Dermis blood vessel endothelial cell (primary cell): Measurements from ENCODE around the gene SNAP23. TPM values are rescaled to one million over a fixed set of nuclear protein-coding genes. Genes with fewer than 3 reads are reported as not detected.

Source experiments
- DNase-seq: peaks from one replicate; pipeline ENCODE4 v3.0.0; 2010
- total RNA-seq: library from RNA; depleted of rRNA; stranded (reverse); fragments of >200 nt; gene quantifications from 2 replicates; pipeline ENCODE4 v1.2.3, GENCODE V29; 2014

Gene SNAP23
- total RNA-seq = 181 and 203 TPM in 2 replicates

DNA sequence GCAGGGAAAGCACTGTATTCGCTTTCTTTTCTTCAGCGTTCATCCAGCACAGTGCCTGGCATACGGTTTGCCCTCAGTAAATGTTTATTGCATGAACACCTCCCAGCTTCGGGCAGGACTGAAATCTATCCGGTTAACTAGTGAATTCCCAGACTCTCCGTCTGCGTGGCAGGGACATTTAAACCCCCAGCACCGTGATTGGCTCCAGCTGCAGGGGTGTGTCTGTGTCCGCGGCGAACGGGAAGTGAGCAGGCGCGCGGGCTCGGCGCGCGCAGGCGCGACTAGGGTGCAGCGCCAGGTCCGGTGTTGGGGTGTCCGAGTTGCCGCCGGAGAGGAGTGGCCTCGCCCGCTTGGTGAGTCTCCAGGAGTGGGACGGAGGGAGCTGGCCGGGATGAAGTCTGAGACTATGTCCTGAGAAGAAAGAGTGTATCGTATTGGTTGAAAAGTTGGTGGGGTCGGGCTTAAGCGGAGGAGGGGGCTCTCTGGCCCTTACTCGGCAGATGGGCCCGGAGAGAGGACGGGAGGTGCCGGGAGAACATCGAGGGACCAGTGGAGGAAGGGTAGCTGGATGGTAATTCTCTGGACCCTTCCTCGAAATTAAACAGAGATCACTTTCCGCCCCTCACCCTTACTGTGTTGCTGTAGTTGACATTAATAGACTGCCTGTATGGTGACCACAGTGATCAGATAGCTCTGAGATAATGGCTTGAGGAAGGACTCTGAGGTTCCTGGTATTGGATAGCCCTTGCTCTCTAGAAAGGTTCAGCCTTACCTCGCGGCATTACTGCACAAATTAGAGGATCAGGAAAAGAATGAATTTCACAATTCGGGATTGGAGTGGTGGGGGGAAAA lies at the start of gene SNAP23:
Gene SNAP23 (plus strand): TSS at position 274 of the 852 bp plus-strand sequence. CDS start 16,213 bp downstream, outside the sequence.
- peak; percentile 98 for DNase-seq

GRCh38 chr15:42447599-42447998 lies 47.8 kb upstream of the SNAP23 start:
- no peak for DNase-seq

GRCh38 chr15:42448281-42448680 lies 47.2 kb upstream of the SNAP23 start:
- DNase-seq = no peak

- no peak for DNase-seq
These were observed 45.5 kb upstream of the SNAP23 start for GRCh38 chr15:42449770-42450424.

GRCh38 chr15:42450425-42450790 lies 45.0 kb upstream of the SNAP23 start:
- no peak for DNase-seq

- no peak for DNase-seq
These were observed 41.6 kb upstream of the SNAP23 start for GRCh38 chr15:42453826-42454225.

GRCh38 chr15:42456531-42456930 lies 38.9 kb upstream of the SNAP23 start:
- DNase-seq = no peak

DNA sequence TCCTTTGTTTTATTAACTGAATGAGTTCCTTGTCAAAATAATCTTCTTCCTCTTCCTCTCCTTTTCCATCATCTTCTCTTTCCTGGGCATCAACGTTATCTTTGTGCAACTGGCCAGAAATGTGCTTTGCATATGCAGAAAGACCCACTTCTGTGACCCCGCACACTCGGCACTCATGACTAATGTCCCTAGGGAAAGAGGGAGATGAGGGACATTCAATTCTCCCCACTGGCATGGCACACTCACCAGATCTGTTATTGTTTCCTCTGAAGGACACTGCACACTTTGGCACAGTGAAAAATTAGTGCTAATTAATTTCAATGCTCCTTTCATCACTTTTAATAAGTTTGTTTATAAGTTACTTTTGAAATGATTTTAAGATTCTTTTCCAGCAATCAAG lies 38.5 kb upstream of the SNAP23 start:
- peak; percentile 48 for DNase-seq

DNA sequence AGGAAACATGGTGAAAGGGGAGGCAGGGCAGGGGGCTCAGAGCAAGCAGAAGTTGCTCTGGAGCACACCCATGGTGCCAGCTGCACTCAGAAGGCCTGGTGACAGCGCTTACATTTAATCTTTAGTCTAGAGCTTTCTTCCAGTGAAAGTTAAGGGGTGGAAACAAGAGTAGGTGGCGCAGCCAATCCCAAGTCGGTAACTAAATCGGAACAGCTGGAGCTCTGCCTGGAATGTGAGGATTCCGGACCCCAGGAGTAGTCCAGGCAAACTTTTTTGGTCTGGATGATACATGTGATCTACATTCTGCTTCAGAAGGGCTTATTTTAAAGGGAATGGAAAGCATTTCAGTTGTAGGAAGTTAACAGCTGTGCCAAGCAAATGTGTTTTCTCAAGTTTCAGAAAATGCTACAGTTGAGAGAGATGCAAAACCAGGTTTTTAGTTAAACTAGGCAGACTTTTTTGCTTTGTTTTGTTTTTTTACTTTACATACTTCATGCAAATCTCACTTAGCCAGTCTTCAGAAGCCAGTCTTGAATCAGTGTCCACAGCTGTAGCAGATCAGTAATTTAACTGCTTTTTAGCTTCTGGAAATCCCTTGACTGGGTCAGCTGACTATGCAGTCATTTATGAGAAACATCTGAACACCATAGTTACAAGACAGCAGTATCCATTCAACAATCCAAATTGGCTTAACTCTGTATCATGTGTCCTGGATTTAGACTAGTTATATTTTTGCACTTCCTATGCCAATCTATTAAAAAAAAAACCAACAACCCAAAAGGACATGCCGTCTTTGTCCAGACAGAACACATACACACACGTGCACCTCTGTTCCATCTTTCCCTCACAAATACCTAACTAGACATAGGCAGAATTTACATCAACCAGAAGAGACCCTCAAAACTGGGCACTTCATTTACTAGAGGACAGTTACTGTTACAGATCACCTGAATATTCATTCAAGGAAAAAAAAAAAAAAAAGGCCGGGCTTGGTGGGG lies 37.7 kb upstream of the SNAP23 start:
- peak; percentile 81 for DNase-seq

GRCh38 chr15:42461261-42461660 lies 34.2 kb upstream of the SNAP23 start:
- no peak for DNase-seq

DNA sequence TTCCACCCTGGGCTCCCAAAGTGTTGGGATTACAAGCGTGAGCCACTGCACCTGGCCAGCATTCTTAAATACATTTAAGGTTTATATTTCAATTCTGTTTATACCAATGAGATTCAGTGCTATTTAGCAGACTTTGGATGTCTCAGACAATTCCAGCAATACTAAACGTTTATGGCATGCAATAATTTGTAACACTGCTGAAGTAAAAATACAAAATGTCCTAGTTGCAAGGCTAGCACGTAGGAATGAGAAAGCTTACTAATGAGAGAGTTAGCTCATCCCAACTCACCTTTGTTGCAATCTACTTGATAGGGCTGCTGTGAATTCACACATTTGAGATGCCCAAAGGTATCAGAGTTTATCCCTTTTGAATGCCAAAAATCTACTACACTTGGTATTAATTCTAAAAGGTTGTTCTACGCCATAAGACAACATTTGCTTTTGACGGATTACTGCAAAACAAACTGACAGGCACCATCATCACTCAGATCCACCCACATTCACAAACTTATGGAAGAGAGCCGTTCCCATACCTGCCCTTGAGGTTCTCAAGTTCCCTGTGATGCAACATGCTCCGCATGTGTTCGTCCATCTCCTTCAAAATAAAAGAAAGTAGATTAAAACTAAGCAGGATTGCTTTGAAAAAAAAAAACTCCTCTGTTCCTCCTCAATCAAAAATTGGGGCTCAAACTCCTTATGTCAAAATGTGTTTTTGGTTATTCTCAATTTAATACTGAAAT lies 29.7 kb upstream of the SNAP23 start:
- no peak for DNase-seq

- no peak for DNase-seq
These were observed 24.4 kb upstream of the SNAP23 start for GRCh38 chr15:42471002-42471401.

DNA sequence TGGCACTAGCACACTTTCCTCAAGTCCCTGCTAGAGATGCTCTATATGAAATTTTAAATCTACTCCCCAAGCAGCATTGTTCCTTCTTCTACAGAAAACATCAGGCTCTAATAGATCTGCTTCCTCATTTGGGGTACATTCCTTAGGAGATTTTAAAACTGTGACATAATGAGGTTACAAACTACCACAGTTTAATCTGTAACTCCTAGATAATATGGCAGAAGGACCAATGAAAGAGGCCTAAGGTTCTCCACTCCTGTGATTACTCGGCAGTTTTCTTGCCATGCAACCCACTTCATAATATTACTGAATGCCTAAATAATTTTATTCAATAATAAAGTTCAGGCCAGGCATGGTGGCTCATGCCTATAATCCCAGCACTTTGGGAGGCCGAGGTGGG lies 20.6 kb upstream of the SNAP23 start:
- no peak for DNase-seq

- DNase-seq = no peak
These were observed 12.7 kb upstream of the SNAP23 start for GRCh38 chr15:42482701-42483100.

DNA sequence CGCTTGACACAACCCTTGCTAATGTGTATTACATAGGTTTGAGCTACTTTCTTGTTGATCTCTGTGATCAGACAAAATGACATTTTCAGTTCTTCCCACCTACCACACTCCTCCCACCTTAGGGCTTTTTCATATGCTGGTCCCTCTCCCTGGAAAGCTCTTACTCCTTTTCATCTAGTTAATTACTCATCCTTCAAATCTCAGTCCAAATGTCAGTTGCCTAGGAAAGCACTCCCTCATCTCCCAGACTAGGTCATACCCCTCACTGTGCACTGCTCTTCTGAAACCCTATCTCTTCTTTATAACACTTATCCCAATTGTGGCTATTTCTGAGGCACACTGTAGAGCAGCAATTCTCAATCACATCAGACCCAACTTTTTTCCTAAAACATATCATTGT lies 11.8 kb upstream of the SNAP23 start:
- DNase-seq = no peak

GRCh38 chr15:42490291-42490670 lies 5.2 kb upstream of the SNAP23 start:
- DNase-seq = peak; percentile 28

GRCh38 chr15:42490671-42491538 lies 4.5 kb upstream of the SNAP23 start, which contains the start of gene ZNF106:
TSS of gene ZNF106 (minus strand) at chr15:42491141. CDS start at chr15:42472289, 18,852 bp downstream.
- DNase-seq = peak; percentile 94

GRCh38 chr15:42491539-42492225 lies 3.8 kb upstream of the SNAP23 start:
- DNase-seq = peak; percentile 64

DNA sequence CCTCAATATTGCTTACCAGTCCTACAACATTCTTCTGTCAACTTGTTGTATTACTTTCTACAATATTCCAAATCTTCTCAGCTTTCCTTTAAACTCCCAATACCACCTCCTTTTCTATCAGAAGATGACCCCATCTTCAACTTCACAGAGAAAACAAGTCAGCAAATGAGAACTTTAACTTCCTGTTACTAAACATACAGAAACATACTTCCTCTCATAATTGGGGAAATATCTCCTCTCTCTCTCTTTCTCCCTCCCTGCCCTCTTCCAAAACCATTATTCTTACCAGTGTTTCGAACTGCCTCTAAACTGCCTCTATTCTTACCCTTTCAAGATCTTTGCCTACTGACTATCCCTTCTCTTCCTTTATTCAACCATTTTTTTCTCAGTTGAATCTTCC lies 1.8 kb upstream of the SNAP23 start:
- DNase-seq = no peak

DNA sequence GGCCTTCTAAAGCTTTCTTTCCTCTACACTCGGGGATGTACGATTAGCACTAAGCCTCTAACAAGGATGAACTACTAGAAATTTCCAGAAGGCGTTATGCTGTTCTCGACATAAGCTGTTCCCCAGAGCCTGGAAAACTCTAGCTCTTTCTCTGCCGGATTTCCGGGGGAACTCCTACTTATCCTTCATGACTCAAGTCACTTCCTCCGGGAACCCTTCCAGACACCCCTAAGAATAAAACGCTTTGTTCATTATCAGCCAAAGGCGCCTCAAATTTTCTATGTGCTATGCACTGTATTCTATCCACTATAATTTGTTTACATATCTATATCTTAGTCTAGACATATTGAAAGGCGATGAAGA lies 455 bp upstream of the SNAP23 start:
- peak; percentile 85 for DNase-seq
